ENCODE measurements around the gene NUFIP2.

- TF ChIP-seq, protein P1, sequence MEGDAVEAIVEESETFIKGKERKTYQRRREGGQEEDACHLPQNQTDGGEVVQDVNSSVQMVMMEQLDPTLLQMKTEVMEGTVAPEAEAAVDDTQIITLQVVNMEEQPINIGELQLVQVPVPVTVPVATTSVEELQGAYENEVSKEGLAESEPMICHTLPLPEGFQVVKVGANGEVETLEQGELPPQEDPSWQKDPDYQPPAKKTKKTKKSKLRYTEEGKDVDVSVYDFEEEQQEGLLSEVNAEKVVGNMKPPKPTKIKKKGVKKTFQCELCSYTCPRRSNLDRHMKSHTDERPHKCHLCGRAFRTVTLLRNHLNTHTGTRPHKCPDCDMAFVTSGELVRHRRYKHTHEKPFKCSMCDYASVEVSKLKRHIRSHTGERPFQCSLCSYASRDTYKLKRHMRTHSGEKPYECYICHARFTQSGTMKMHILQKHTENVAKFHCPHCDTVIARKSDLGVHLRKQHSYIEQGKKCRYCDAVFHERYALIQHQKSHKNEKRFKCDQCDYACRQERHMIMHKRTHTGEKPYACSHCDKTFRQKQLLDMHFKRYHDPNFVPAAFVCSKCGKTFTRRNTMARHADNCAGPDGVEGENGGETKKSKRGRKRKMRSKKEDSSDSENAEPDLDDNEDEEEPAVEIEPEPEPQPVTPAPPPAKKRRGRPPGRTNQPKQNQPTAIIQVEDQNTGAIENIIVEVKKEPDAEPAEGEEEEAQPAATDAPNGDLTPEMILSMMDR (IDR thresholded peaks at IDR 0.05), result no peak
- no peak for TF ChIP-seq POLR2AphosphoS5 (IDR thresholded peaks at IDR 0.05)
- no peak for TF ChIP-seq POLR2A (IDR thresholded peaks at IDR 0.05)
- no peak for TF ChIP-seq EP300 (IDR thresholded peaks at IDR 0.05)
Observed at GRCh38 chr17:29242051-29242450, 51.9 kb downstream of the NUFIP2 start.

Measured in upper lobe of left lung (tissue), 4 donors.